Prostate gland (tissue), 2 donors: ENCODE data around the gene UBTF. TPM values are rescaled to one million over a fixed set of nuclear protein-coding genes. Genes with fewer than 3 reads are reported as not detected.

Experiments used
- DNase-seq: peaks from one replicate; pipeline ENCODE4 v3.0.0-alpha.2; 2019; ENCODE audit warnings: low spot score
- H3K27ac ChIP-seq, 2 donors: fragments of 200-600 bp; sonication (generic); 2 replicates each; pipeline ENCODE4 v1.5.1; 2017 to 2019
- H3K27me3 ChIP-seq: fragments of 200-600 bp; sonication (generic); replicated peaks from 2 replicates; pipeline ENCODE4 v1.5.1; 2019; ENCODE audit not compliant: insufficient read depth
- H3K36me3 ChIP-seq, 2 donors: fragments of 200-600 bp; sonication (generic); 1 replicate in 1 of 2; 2 replicates in 1 of 2; pipeline versions ENCODE4 v1.5.1 to v1.8.1; 2017 to 2019
- H3K4me1 ChIP-seq: fragments of 200-600 bp; sonication (generic); replicated peaks from 2 replicates; pipeline ENCODE4 v1.5.1; 2019
- H3K4me3 ChIP-seq, 2 donors: fragments of 200-600 bp; sonication (generic); 2 replicates each; pipeline ENCODE4 v1.5.1; 2017 to 2019
- H3K9me3 ChIP-seq: fragments of 200-600 bp; sonication (generic); 2 replicates; pipeline ENCODE4 v1.5.1; 2017
- CTCF ChIP-seq, 4 experiments: fragments of 200-600 bp in 2 of 4; fragments of 450-650 bp in 2 of 4; sonication (generic) in 2 of 4; IDR thresholded peaks; 1 replicate in 3 of 4; 2 replicates in 1 of 4; pipeline ENCODE4 v1.5.1; 2016 to 2019; ENCODE audit warnings: antibody characterized with exemption in 4 of 4, mild to moderate bottlenecking in 2 of 4, moderate library complexity in 2 of 4
- POLR2A ChIP-seq: fragments of 450-650 bp; IDR thresholded peaks from one replicate; pipeline ENCODE4 v1.6.1; 2016; ENCODE audit warnings: antibody characterized with exemption, mild to moderate bottlenecking
- POLR2AphosphoS5 ChIP-seq: sonication (generic); formaldehyde crosslinking; IDR thresholded peaks from one replicate; pipeline ENCODE4 v1.6.1; 2017; ENCODE audit warnings: antibody characterized with exemption
- WGBS: methylation state at CpG from one replicate; pipeline ENCODE4 v1.1.5; 2018; 5-methylcytosine and 5-hydroxymethylcytosine counted together
- intact Hi-C: fragments of 100-400 bp; cut with DNase I; formaldehyde crosslinking; loops from one replicate; pipeline ENCODE4 v1.14.2; 2022
- microRNA-seq: library from miRNA; unstranded; fragments of <30 nt; microRNA quantifications from one replicate; pipeline ENCODE4, GENCODE V29; 2016
- small RNA-seq, 2 donors: library from RNA; depleted of rRNA; stranded (forward); fragments of <200 nt; gene quantifications; one replicate each; pipeline ENCODE3, GENCODE V24; 2016
- total RNA-seq, 2 donors: library from RNA; depleted of rRNA; stranded (reverse); fragments of >200 nt; gene quantifications; one replicate each; pipeline ENCODE4 v1.1.0, GENCODE V29; 2016

The UBTF gene
- total RNA-seq, 2 donors from 2014 or later, result 73.4 to 77.2 TPM

DNA sequence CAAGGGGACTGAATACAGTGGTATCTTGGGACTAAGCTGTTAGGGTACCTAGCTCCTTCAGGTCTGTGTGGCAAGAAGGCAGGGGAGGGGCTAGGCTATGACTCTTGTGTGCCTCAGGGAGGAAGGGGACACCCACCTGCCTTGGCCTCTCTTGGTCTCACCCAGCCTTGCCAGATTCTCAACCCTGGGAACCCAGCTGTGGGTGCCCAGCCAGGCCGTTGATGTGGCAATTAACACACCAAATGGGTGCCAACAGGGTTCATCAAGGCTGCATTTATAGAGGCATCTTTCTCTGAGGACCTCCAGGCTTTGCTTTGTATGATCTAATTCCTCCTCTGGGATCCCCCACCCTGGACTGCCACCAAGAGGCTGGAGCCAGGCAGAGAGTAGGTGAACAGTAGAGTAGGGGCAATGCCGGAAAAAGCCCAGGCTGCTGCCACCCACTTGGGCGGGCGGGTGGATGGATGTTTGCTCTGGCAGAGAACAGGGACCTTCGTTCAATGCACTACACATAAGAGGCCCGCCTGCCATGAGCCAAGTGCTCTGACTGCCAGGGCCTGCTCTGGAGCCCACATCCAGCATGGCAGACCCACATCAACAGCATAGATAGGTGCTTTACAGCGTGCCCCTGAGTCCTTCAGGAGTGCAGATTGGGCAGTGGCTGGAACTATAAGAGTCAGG, 52.2 kb downstream of the UBTF start:
- DNase-seq, result no peak
- H3K4me1 ChIP-seq, result peaks cover 3% of the 10 kb centered on the region
- 49% methylated on average over 7 of the region's 7 CpGs for WGBS
- H3K4me3 ChIP-seq, result no peak overlapping the region
- intact Hi-C loops, result loop anchor here (10.0 kb wide), 1 partner anchor 223 kb away; the partner anchor contains the start of gene PPY
- no peak overlapping the region for H3K27ac ChIP-seq
- no peaks in the 10 kb centered on the region for H3K27me3 ChIP-seq
- H3K36me3 ChIP-seq, result no peaks in the 10 kb centered on the region
- no peaks in the 10 kb centered on the region for H3K9me3 ChIP-seq
- no peak for TF ChIP-seq POLR2A

DNA sequence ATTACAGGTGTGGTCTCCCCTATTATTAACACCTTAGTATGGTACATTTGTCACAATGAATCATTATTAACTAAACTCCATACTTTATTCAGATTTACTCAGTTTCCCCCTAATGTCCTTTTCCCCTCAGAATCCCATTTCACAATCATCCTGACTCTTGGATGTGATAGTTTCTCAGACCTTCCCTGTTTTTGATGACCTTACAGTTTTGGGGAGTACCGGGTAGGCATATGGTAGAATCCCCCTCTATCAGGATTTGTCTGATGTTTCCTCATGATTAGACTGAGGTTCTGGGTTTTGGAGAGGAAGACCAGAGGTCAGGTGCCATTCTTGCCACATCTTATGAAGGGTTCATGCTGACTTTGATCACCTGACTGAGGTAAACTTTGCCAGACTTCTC, 55.0 kb downstream of the UBTF start:
- Histone ChIP-seq H3K4me1 (no peaks in the 10 kb centered on the region), H3K27ac (no peak overlapping the region), H3K4me3 (no peak overlapping the region), H3K36me3 (no peaks in the 10 kb centered on the region), H3K9me3 (no peaks in the 10 kb centered on the region), H3K27me3 (no peaks in the 10 kb centered on the region)
- TF ChIP-seq POLR2AphosphoS5 (no peak), CTCF (IDR thresholded peaks at IDR 0.05) (no peak), POLR2A (no peak)
- 97% methylated on average over 1 of the region's 1 CpG for WGBS
- no peak for DNase-seq
- intact Hi-C loops, result loop anchor here (10.0 kb wide), 1 partner anchor 220 kb away; the partner anchor contains the start of gene PPY

DNA sequence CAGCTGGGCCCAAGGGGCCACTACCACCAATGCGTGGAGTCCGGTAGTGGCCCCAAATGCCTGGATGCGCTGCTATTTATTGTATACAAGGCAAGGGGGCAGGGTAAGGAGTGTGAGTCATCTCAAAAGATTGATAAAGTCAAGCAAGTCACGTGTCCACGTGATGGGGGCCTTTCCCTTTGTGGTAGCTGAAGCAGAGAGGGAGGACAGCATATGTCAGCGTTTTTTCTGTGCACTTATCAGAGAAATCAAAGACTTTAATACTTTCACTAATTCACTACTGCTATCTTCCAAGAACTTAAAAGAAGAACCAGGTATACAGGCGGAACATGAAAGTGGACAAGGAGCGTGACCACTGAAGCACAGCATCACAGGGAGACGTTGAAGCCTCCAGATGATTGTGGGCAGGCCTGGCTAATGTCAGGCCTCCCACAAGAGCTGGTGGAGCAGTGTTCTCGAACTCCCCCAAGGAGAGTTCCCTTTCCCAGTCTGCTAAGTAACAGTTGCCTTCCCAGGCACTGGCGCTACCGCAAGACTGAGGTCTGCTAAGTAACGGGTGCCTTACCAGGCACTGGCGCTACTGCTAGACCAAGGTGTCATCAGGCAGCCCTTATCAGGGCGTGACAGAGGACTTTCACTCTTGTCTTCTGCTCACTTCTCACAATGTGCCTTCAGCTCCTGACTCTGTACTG, 59.8 kb downstream of the UBTF start:
- no peak overlapping the region for H3K4me3 ChIP-seq
- H3K36me3 ChIP-seq, result no peaks in the 10 kb centered on the region
- no peak for TF ChIP-seq POLR2A
- no peak overlapping the region for H3K27ac ChIP-seq
- intact Hi-C loops, result loop anchor here (10.0 kb wide), 1 partner anchor 215 kb away; the partner anchor contains the start of gene PPY
- no peaks in the 10 kb centered on the region for H3K27me3 ChIP-seq
- WGBS, result 90% methylated on average over 15 of the region's 15 CpGs
- H3K9me3 ChIP-seq, result no peaks in the 10 kb centered on the region
- no peak for DNase-seq
- no peaks in the 10 kb centered on the region for H3K4me1 ChIP-seq

DNA sequence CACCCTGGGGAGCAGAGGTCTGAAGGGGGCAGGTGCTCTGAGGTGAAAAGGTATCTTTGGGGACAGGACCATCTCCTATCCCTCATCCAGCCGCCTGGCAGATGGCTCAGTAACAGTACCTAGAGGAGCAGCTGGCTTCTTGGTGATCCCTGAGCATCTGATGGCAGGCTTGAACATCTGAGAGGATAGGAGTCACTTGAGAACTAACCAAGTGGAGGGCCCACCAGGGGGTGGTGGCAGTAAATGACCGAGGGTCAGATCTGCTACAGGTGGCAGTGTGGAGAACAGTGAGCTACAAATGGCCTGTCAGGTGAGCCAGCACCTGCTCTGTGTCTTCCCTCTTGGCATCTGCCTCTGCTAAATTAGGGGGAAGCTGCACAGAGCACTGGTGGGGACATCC, 64.0 kb downstream of the UBTF start:
- intact Hi-C loops, result no loop called here
- WGBS, result 63% methylated on average over 2 of the region's 2 CpGs
- TF ChIP-seq CTCF (IDR thresholded peaks at IDR 0.05) (no peak), POLR2A (no peak), POLR2AphosphoS5 (no peak)

More for the DNA sequence above, 64.0 kb downstream of the UBTF start:
- Histone ChIP-seq H3K27me3 (no peaks in the 10 kb centered on the region), H3K27ac (no peak overlapping the region), H3K4me1 (no peaks in the 10 kb centered on the region), H3K4me3 (no peak overlapping the region), H3K36me3 (no peaks in the 10 kb centered on the region), H3K9me3 (no peaks in the 10 kb centered on the region)
- no peak for DNase-seq

Small RNAs within 50 kb of the gene (microRNA-seq; reads per million reads assigned to microRNA genes)
- 0.25 reads per million for gene MIR6782

Small RNAs within 50 kb of the gene (small RNA-seq; reads per million reads assigned to genes)
- gene MIR6782, result 0 reads per million in 2 donors

Other genes with a start within 250 kb of the UBTF start
- gene NAGS, start 215.1 kb downstream of the UBTF start, total RNA-seq, result 1 to 10 TPM; 3.1 to 3.8 TPM
- 10 to 100 TPM; 48.0 to 51.6 TPM for gene TMEM101, start 204.7 kb downstream of the UBTF start, total RNA-seq
- gene LSM12, start 153.0 kb downstream of the UBTF start, total RNA-seq, result 10 to 100 TPM; 30.0 to 45.2 TPM
- gene G6PC3, start 148.9 kb downstream of the UBTF start, total RNA-seq, result 10 to 100 TPM; 68.9 to 84.8 TPM
- gene HDAC5, start 96.0 kb downstream of the UBTF start, total RNA-seq, result 100 to 1,000 TPM in 1 of 2 donors, 10 to 100 TPM in 1; 71.2 to 145 TPM
- gene HROB, start 77.7 kb downstream of the UBTF start, total RNA-seq, result 1 to 10 TPM; 1.4 to 8.1 TPM
- gene ASB16, start 49.0 kb downstream of the UBTF start, total RNA-seq, result 1 to 10 TPM; 3.2 to 4.4 TPM
- gene TMUB2, start 32.7 kb downstream of the UBTF start, total RNA-seq, result 10 to 100 TPM; 42.9 to 67.2 TPM
- 10 to 100 TPM; 45.8 to 72.0 TPM for gene ATXN7L3, start 19.8 kb downstream of the UBTF start, total RNA-seq
- gene SLC4A1, start 48.5 kb upstream of the UBTF start, total RNA-seq, result under 1 TPM in 1 of 2 donors, not detected in 1; 0.51 TPM
- 1 to 10 TPM in 1 of 2 donors, under 1 TPM in 1; 0.68 to 2.9 TPM for gene RUNDC3A, start 88.9 kb upstream of the UBTF start, total RNA-seq
- 100 to 1,000 TPM; 116 to 132 TPM for gene SLC25A39, start 105.1 kb upstream of the UBTF start, total RNA-seq
- gene GRN, start 125.6 kb upstream of the UBTF start, total RNA-seq, result 100 to 1,000 TPM; 319 to 404 TPM
- gene FAM171A2, start 144.2 kb upstream of the UBTF start, total RNA-seq, result 1 to 10 TPM; 1.8 to 6.1 TPM
- gene ITGA2B, start 170.0 kb upstream of the UBTF start, total RNA-seq, result under 1 TPM; 0.27 to 0.68 TPM